ENCODE results near the gene SCN3A. TPM values are rescaled to one million over a fixed set of nuclear protein-coding genes. Genes with fewer than 3 reads are reported as not detected.

The SCN3A gene
- total RNA-seq, 4 donors from 2014 or later = 0.62 to 5.7 (median 1.4) TPM

- Histone ChIP-seq H3K27me3 (no peaks in the 10 kb centered on the region), H3K36me3 (no peaks in the 10 kb centered on the region), H3K4me1 (no peaks in the 10 kb centered on the region), H3K27ac (no peak overlapping the region), H3K9me3 (no peaks in the 10 kb centered on the region), H3K4me3 (no peak overlapping the region)
- WGBS, 2 donors (ENCODE audit: low coverage in 1 of 2) = 90 to 100% methylated on average over 1 of the region's 1 CpG
- no peak for ATAC-seq
- TF ChIP-seq POLR2AphosphoS5 (IDR thresholded peaks at IDR 0.05) = no peak
- TF ChIP-seq POLR2A (IDR thresholded peaks at IDR 0.05) = no peak
- TF ChIP-seq CTCF (IDR thresholded peaks at IDR 0.05) = no peak
- TF ChIP-seq EP300 (IDR thresholded peaks at IDR 0.05) = no peak
Observed at GRCh38 chr2:165144315-165144714, 59.5 kb downstream of the SCN3A start.

GRCh38 chr2:165141601-165142354 lies 62.1 kb downstream of the SCN3A start:
- no peak for ATAC-seq
- H3K4me1 ChIP-seq = no peaks in the 10 kb centered on the region
- H3K27ac ChIP-seq = no peak overlapping the region
- H3K4me3 ChIP-seq = no peak overlapping the region
- H3K9me3 ChIP-seq = no peaks in the 10 kb centered on the region
- WGBS, 2 donors (ENCODE audit: low coverage in 1 of 2) = 47 to 78% methylated on average over 1 of the region's 1 CpG
- H3K36me3 ChIP-seq = no peaks in the 10 kb centered on the region
- no peak for TF ChIP-seq CTCF (IDR thresholded peaks at IDR 0.05)
- no peak for TF ChIP-seq POLR2AphosphoS5 (IDR thresholded peaks at IDR 0.05)
- no peaks in the 10 kb centered on the region for H3K27me3 ChIP-seq

GRCh38 chr2:165126244-165126643 lies 77.6 kb downstream of the SCN3A start:
- Histone ChIP-seq H3K36me3 (no peaks in the 10 kb centered on the region), H3K27me3 (no peaks in the 10 kb centered on the region), H3K4me1 (peaks cover 0 to under 1% (median 0%) of the 10 kb centered on the region in 3 donors), H3K4me3 (no peak overlapping the region), H3K27ac (no peak overlapping the region), H3K9me3 (no peaks in the 10 kb centered on the region)
- 20 to 72% methylated on average over 1 to 2 of the region's 3 CpGs for WGBS, 2 donors (ENCODE audit: low coverage in 1 of 2)
- ATAC-seq = no peak
- TF ChIP-seq EP300 (IDR thresholded peaks at IDR 0.05) (no peak), POLR2A (IDR thresholded peaks at IDR 0.05) (no peak), POLR2AphosphoS5 (IDR thresholded peaks at IDR 0.05) (no peak), CTCF (IDR thresholded peaks at IDR 0.05) (no peak)

DNA sequence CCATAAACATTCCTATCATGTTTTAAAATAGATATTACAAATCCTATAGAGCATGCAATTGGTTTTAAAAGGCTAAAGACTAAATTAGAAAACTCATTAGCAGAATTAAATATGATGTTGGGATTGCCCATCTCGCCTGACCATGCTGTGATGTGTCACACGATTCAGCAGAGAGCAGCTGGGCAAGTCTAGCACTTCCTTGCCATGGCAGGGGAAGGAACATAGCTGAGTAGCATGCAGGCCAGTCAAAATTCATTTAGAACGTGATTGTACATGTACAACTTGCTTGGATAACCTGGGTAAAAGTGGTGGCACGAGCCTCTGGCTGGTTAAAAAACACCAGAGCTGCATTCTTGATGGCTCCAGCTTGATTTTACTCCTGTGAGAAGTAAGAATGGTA lies 81.3 kb downstream of the SCN3A start:
- H3K36me3 ChIP-seq = no peaks in the 10 kb centered on the region
- no peak for TF ChIP-seq POLR2A (IDR thresholded peaks at IDR 0.05)
- TF ChIP-seq CTCF (IDR thresholded peaks at IDR 0.05) = no peak
- no peak for TF ChIP-seq POLR2AphosphoS5 (IDR thresholded peaks at IDR 0.05)
- TF ChIP-seq EP300 (IDR thresholded peaks at IDR 0.05) = no peak
- H3K27me3 ChIP-seq = no peaks in the 10 kb centered on the region

More for the DNA sequence above, 81.3 kb downstream of the SCN3A start:
- 67 to 72% methylated on average over 4 of the region's 4 CpGs for WGBS, 2 donors (ENCODE audit: low coverage in 1 of 2)
- Histone ChIP-seq H3K27ac (no peak overlapping the region), H3K4me3 (no peak overlapping the region), H3K4me1 (peaks cover 0 to 7% (median 0%) of the 10 kb centered on the region in 3 donors), H3K9me3 (no peaks in the 10 kb centered on the region)
- no peak for ATAC-seq
